Caco-2 (cell line): Measurements from ENCODE around the gene PSMC6. TPM values are rescaled to one million over a fixed set of nuclear protein-coding genes. Genes with fewer than 3 reads are reported as not detected.
A peak's percentile ranks its signal among the peaks of the same experiment; 100 is the strongest.

Experiments
- Bru-seq: library from RNA; stranded (reverse); fragments of 400-500 nt; gene quantifications from one replicate; lab custom pipeline; 2021; lab: Mats Ljungman, UMichigan
- BruChase-seq, 2 experiments: library from RNA; stranded (reverse); fragments of 400-500 nt; gene quantifications; one replicate each; lab custom pipeline; 2021; lab: Mats Ljungman, UMichigan
- BruUV-seq: library from RNA; stranded (reverse); fragments of 400-500 nt; replicated peaks from 2 replicates; lab custom pipeline; 2021; lab: Mats Ljungman, UMichigan
- CTCF ChIA-PET: fragments of 300-600 bp; sonication (Branson Sonifier 250); formaldehyde crosslinking; loops from one replicate; lab custom pipeline; 2022; ENCODE audit warnings: antibody characterized with exemption; lab: Charles Lee
- POLR2A ChIA-PET: fragments of 300-600 bp; sonication (Branson Sonifier 250); formaldehyde crosslinking; loops from one replicate; lab custom pipeline; 2022; ENCODE audit warnings: antibody characterized with exemption; lab: Charles Lee
- DNase-seq, 2 experiments: peaks; one replicate each; pipeline versions ENCODE4 v3.0.0 to v3.0.0-alpha.2; 2020 to 2022
- H3K27me3 ChIP-seq: replicated peaks from 2 replicates; pipeline ENCODE4 v1.6.0; 2011; ENCODE audit warnings: low read length; ENCODE audit not compliant: control insufficient read depth, insufficient read depth
- H3K36me3 ChIP-seq: 2 replicates; pipeline ENCODE4 v1.5.1; 2011; ENCODE audit warnings: low read length; ENCODE audit not compliant: control insufficient read depth, insufficient read depth
- H3K4me1 ChIP-seq: fragments of 250-450 bp; sonication (Bioruptor Pico); 2 replicates; pipeline ENCODE4 v1.5.1; 2020; ENCODE audit warnings: mild to moderate bottlenecking
- H3K4me3 ChIP-seq: 2 replicates; pipeline ENCODE4 v1.5.1; 2011; ENCODE audit warnings: low read depth, mild to moderate bottlenecking, control low read depth, low read length
- H3K9me3 ChIP-seq: fragments of 250-450 bp; sonication (Bioruptor Pico); 2 replicates; pipeline ENCODE4 v1.5.1; 2020; ENCODE audit warnings: mild to moderate bottlenecking, moderate library complexity
- H3K27ac Mint-ChIP-seq: one replicate; pipeline ENCODE4 v1.8.0; 2022; ENCODE audit warnings: mixed read lengths; ENCODE audit not compliant: unreplicated experiment
- H3K27me3 Mint-ChIP-seq: one replicate; pipeline ENCODE4 v1.8.0; 2022; ENCODE audit warnings: mixed read lengths; ENCODE audit not compliant: insufficient read depth, unreplicated experiment
- H3K36me3 Mint-ChIP-seq: one replicate; pipeline ENCODE4 v1.8.0; 2022; ENCODE audit warnings: mild to moderate bottlenecking, mixed read lengths; ENCODE audit not compliant: insufficient read depth, unreplicated experiment
- H3K4me1 Mint-ChIP-seq: one replicate; pipeline ENCODE4 v1.8.0; 2022; ENCODE audit warnings: low read depth, mixed read lengths; ENCODE audit not compliant: unreplicated experiment
- H3K4me3 Mint-ChIP-seq: one replicate; pipeline ENCODE4 v1.8.0; 2022; ENCODE audit warnings: mild to moderate bottlenecking, moderate library complexity, mixed read lengths; ENCODE audit not compliant: unreplicated experiment
- H3K9me3 Mint-ChIP-seq: one replicate; pipeline ENCODE4 v1.8.0; 2022; ENCODE audit warnings: mixed read lengths; ENCODE audit not compliant: unreplicated experiment
- intact Hi-C: fragments of 100-400 bp; cut with micrococcal nuclease; formaldehyde crosslinking; loops from one replicate; pipeline ENCODE4 v1.10.0; 2022; ENCODE audit not compliant: unreplicated experiment
- long read RNA-seq: library from polyadenylated mRNA; stranded (forward); transcript quantifications from one replicate; pipeline ENCODE4 v2.0.0, GENCODE V29; 2022
- total RNA-seq: library from RNA; stranded (reverse); gene quantifications from 2 replicates; pipeline ENCODE4 v1.2.3, GENCODE V29; 2022
- TF ChIP-seq, protein P1 (sequence below), 2 experiments: fragments of 200-600 bp in 1 of 2; IDR thresholded peaks; 1 replicate in 1 of 2; 2 replicates in 1 of 2; pipeline versions ENCODE4 v1.5.1 to v1.8.0; 2011 to 2022; ENCODE audit warnings: antibody characterized with exemption in 1 of 2, control low read depth in 1 of 2, inconsistent platforms in 1 of 2, low read depth in 1 of 2, low read length in 1 of 2, mild to moderate bottlenecking in 1 of 2, moderate library complexity in 1 of 2; ENCODE audit not compliant: insufficient read depth in 1 of 2, severe bottlenecking in 1 of 2, unreplicated experiment in 1 of 2

PSMC6 gene
- total RNA-seq, result 129 and 130 TPM in 2 replicates
- Bru-seq, nascent RNA, result percentile 93 among the genes with signal in this experiment
- percentile 90 among the genes with signal in this experiment for BruChase-seq, experiment 1, labeled RNA remaining after a 2-hour chase
- percentile 94 among the genes with signal in this experiment for BruChase-seq, experiment 2, labeled RNA remaining after a 6-hour chase
- long read RNA-seq, transcript PSMC6-201 (14 exons, 2,188 nt), result major isoform, 301 of 320 reads
- long read RNA-seq, partial matches to known transcripts, result 2 of 320 reads
- long read RNA-seq, other reads (novel, unspliced or antisense), result 17 of 320 reads

GRCh38 chr14:52706724-52707706, at the start of gene PSMC6:
TSS of gene PSMC6 (plus strand) at chr14:52707200. CDS start at chr14:52707220, 20 bp downstream.
- H3K4me1 ChIP-seq, result no peaks in the 10 kb centered on the region
- ChIA-PET CTCF (interaction anchor here (0.6 kb wide), 1 partner anchor 116 kb away, joined by 3 read pairs; no protein-coding TSS in a partner anchor), POLR2A (interaction anchor here (0.6 to 1.6 kb wide), 5 partner anchors 12 to 154 kb away, joined by 3 to 6 read pairs (median 3); partner anchors contain the start of genes ERO1A, GPR137C, STYX and TXNDC16)
- H3K4me3 Mint-ChIP-seq, result peak within 1 kb of the TSS; percentile 90
- no peaks in the 10 kb centered on the region for H3K27me3 Mint-ChIP-seq
- TF ChIP-seq, protein P1, sequence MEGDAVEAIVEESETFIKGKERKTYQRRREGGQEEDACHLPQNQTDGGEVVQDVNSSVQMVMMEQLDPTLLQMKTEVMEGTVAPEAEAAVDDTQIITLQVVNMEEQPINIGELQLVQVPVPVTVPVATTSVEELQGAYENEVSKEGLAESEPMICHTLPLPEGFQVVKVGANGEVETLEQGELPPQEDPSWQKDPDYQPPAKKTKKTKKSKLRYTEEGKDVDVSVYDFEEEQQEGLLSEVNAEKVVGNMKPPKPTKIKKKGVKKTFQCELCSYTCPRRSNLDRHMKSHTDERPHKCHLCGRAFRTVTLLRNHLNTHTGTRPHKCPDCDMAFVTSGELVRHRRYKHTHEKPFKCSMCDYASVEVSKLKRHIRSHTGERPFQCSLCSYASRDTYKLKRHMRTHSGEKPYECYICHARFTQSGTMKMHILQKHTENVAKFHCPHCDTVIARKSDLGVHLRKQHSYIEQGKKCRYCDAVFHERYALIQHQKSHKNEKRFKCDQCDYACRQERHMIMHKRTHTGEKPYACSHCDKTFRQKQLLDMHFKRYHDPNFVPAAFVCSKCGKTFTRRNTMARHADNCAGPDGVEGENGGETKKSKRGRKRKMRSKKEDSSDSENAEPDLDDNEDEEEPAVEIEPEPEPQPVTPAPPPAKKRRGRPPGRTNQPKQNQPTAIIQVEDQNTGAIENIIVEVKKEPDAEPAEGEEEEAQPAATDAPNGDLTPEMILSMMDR (IDR thresholded peaks at IDR 0.05; ENCODE audit: insufficient read depth in 1 of 2, low read depth in 1 of 2, low read length in 1 of 2, severe bottlenecking in 1 of 2, unreplicated experiment in 1 of 2), result no peak
- H3K27me3 ChIP-seq, result no peaks in the 10 kb centered on the region
- H3K4me1 Mint-ChIP-seq, result peaks cover 7% of the 10 kb centered on the region
- no peaks in the 10 kb centered on the region for H3K9me3 Mint-ChIP-seq
- H3K36me3 ChIP-seq, result no peaks in the 10 kb centered on the region; the same call in 1 of the 2 replicates
- TSS peak; percentile 29 for BruUV-seq
- DNase-seq, result peak; percentile 94 to 95
- peak within 1 kb of the TSS; percentile 62 for H3K4me3 ChIP-seq
- intact Hi-C loops, result loop anchor here (1.0 kb wide), 1 partner anchor 23 kb away; the partner anchor contains the start of gene STYX
- H3K27ac Mint-ChIP-seq, result peak within 1 kb of the TSS; percentile 90
- H3K9me3 ChIP-seq, result no peaks in the 10 kb centered on the region
- H3K36me3 Mint-ChIP-seq, result peaks cover 43% of the 10 kb centered on the region

DNA sequence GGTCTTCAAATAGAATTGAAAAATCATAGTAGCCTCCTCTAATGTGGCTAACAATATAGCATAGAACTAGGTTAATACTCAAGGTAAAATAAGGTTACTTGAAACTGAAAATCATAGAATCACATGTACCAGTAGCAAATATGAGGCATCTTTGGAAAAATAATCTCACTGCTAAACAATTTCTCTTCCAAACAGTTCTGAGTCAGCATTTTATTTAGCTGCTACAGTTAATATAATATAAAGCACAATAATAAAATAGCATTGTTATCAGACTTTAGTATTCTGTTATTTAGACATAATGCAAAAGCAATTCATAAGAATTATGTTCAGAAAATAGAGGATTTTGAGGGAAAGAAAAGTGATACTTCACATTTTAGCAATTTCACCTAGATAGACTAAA, 46.7 kb upstream of the PSMC6 start:
- Mint-ChIP-seq H3K9me3 (no peaks in the 10 kb centered on the region), H3K27ac (no peak overlapping the region), H3K4me1 (no peaks in the 10 kb centered on the region), H3K4me3 (no peak overlapping the region), H3K36me3 (no peaks in the 10 kb centered on the region), H3K27me3 (no peaks in the 10 kb centered on the region)
- no peaks in the 10 kb centered on the region for H3K4me1 ChIP-seq
- H3K27me3 ChIP-seq, result no peaks in the 10 kb centered on the region
- POLR2A ChIA-PET, result no interaction called here
- no peaks in the 10 kb centered on the region; the same call in 1 of the 2 replicates for H3K36me3 ChIP-seq
- DNase-seq, result no peak
- CTCF ChIA-PET, result no interaction called here
- TF ChIP-seq, protein P1 (IDR thresholded peaks at IDR 0.05; ENCODE audit: insufficient read depth in 1 of 2, low read depth in 1 of 2, low read length in 1 of 2, severe bottlenecking in 1 of 2, unreplicated experiment in 1 of 2), result no peak
- no peaks in the 10 kb centered on the region for H3K9me3 ChIP-seq
- intact Hi-C loops, result loop anchor here (10.0 kb wide), 1 partner anchor 106 kb away; the partner anchor contains the start of genes GPR137C and TXNDC16
- no TSS peak for BruUV-seq
- no peak overlapping the region for H3K4me3 ChIP-seq

DNA sequence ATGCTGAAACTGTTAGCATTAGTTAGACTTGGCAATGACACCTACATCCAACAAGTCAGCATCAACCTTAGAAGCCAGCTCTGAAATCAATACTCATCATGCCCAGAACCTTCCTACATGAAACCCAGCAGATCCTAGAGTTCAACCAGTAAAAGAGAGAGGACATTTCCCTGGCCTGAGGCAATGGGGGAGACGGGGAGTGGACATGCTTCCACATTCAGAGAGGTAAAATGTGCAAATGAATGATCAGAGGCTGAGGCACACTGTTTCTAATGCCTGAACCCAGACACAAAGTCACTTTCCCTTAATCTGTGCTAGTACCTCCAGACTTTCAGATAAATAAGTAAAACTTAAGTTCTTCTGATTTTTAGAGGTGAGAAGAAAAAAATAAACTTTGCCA, 46.2 kb upstream of the PSMC6 start:
- TF ChIP-seq, protein P1 (IDR thresholded peaks at IDR 0.05; ENCODE audit: insufficient read depth in 1 of 2, low read depth in 1 of 2, low read length in 1 of 2, severe bottlenecking in 1 of 2, unreplicated experiment in 1 of 2), result no peak
- H3K4me1 Mint-ChIP-seq, result no peaks in the 10 kb centered on the region
- no TSS peak for BruUV-seq
- ChIA-PET CTCF (no interaction called here), POLR2A (no interaction called here)
- no peaks in the 10 kb centered on the region for H3K9me3 ChIP-seq
- no peak overlapping the region for H3K27ac Mint-ChIP-seq
- H3K27me3 Mint-ChIP-seq, result no peaks in the 10 kb centered on the region
- H3K9me3 Mint-ChIP-seq, result no peaks in the 10 kb centered on the region
- no peaks in the 10 kb centered on the region; the same call in 1 of the 2 replicates for H3K36me3 ChIP-seq
- H3K4me1 ChIP-seq, result no peaks in the 10 kb centered on the region
- DNase-seq, result no peak
- H3K4me3 ChIP-seq, result no peak overlapping the region
- H3K4me3 Mint-ChIP-seq, result no peak overlapping the region
- no peaks in the 10 kb centered on the region for H3K27me3 ChIP-seq
- intact Hi-C loops, result loop anchor here (10.0 kb wide), 1 partner anchor 106 kb away; the partner anchor contains the start of genes GPR137C and TXNDC16
- no peaks in the 10 kb centered on the region for H3K36me3 Mint-ChIP-seq
